ENCODE results near the gene UBXN6.

The UBXN6 gene

DNA sequence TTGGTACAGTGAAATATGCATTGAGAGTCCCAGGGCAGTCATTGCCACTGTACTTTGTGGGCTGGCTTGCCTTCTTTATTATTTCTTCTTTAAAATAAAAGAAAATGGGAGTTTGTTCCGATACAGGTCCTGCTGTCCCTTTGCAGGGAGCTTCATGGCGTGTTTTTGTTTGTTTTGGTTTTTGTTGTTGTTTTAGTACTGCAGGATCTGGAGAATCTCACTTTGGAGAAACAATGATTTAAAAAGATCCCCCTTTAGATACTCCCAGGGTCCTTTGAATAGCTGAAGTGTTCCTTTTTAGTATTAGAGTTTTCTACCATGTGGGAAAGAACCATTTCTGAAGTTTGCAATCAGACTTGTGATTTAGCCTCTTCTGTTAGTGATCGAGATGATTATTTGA, 44.0 kb downstream of the UBXN6 start:
- in situ Hi-C loops (cut with MboI; ENCODE audit: low sequenced_read_pairs): no loop called here

DNA sequence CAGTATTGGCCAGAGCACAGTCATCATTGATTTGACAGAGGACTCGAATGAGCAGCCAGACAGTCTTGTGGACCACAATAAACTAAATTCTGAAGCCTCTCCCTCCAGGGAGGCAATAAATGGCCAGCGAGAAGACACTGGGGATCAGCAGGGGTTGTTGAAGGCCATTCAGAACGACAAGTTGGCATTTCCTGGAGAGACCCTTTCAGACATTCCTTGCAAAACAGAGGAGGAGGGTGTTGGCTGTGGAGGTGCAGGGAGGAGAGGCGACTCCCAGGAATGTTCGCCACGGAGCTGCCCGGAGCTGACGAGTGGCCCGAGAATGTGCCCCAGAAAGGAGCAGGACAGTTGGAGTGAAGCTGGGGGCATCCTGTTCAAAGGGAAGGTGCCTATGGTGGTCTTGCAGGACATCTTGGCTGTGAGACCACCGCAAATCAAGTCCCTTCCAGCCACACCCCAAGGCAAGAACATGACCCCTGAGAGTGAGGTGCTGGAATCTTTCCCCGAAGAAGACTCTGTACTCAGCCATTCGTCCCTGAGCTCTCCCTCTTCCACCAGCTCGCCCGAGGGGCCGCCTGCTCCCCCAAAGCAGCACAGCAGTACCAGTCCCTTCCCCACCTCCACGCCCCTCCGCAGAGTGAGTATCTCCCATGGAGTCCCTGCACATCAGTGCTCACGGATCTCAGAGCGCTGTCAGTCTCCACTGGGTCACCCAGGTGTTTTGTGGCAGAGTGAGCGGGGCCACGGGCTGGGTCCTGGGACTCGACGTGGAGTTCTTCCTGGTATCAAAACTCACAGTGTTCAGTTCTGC, 48.3 kb downstream of the UBXN6 start:
- in situ Hi-C loops (cut with MboI; ENCODE audit: low sequenced_read_pairs): no loop called here

DNA sequence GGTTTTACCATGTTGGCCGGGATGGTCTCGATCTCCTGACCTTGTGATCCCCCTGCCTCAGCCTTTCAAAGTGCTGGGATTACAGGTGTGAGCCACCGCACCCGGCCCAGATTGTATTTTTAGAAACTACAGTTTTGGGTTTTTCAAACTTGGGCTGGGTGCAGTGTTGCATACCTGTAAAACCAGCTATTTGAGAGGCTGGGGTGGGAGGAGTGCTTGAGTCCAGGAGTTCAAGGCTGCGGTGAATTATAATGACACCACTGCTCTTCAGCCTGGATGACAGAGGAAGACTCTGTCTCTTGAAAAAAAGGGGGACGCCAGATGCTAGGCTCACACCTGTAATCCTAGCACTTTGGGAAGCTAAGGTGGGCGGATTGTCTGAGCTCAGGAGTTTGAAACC, 51.0 kb downstream of the UBXN6 start:
- in situ Hi-C loops (cut with MboI; ENCODE audit: low sequenced_read_pairs): no loop called here

DNA sequence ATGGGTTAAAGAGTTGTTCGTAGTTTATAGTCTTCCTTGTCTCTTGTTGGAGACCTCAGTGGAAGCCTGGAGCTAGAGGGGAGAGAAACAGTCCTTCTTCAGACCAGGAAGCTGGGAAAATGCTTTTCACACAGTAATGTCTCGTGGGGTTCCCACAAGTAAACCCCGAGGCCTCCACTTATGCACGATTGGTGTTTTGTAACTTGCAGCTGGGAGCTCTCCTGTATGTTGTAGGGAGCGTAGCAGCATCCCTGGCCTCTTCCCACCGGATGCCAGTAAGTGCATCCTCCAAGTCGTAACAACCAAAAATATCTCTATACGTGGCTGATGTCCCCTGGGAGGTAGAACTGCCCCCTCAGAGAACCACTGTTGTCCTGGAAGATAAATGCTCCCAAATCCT, 51.6 kb downstream of the UBXN6 start:
- in situ Hi-C loops (cut with MboI; ENCODE audit: low sequenced_read_pairs): no loop called here

DNA sequence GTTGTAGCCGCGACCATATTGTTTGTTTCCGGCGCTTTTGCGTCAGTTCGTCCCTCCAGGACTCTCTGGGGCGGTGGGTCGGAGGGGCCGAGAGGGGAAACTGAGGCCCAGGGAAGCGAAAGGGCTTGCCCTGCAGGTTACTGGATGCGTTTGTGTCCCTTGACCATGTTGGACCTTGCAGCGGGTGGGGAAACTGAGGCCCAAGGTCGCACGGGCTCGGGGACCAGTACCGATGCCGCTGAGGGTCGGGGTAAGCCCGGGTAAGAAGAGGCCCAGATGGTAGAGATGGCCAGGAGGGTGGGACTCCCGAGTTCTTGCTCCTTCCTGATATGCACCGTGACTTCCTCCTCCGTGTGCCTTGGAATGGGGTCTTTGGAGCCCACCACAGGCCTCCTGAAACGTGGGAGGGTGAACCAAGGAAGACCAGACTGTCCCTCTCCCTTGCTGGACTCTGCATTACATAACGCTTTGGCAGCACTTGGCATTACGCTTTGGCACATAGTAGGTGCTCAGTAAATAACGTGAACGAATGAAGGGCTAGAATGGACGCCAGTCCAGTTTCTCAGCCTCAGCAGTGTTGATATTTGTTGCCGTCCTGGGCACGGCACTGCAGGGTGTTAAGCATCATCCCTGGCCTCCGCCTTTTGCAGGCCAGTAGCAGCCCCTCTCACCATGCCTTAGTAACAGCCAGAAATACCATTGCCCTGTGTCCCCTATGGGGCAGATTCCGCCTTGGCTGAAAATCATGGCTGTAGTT, 54.4 kb downstream of the UBXN6 start:
- in situ Hi-C loops (cut with MboI; ENCODE audit: low sequenced_read_pairs): no loop called here

DNA sequence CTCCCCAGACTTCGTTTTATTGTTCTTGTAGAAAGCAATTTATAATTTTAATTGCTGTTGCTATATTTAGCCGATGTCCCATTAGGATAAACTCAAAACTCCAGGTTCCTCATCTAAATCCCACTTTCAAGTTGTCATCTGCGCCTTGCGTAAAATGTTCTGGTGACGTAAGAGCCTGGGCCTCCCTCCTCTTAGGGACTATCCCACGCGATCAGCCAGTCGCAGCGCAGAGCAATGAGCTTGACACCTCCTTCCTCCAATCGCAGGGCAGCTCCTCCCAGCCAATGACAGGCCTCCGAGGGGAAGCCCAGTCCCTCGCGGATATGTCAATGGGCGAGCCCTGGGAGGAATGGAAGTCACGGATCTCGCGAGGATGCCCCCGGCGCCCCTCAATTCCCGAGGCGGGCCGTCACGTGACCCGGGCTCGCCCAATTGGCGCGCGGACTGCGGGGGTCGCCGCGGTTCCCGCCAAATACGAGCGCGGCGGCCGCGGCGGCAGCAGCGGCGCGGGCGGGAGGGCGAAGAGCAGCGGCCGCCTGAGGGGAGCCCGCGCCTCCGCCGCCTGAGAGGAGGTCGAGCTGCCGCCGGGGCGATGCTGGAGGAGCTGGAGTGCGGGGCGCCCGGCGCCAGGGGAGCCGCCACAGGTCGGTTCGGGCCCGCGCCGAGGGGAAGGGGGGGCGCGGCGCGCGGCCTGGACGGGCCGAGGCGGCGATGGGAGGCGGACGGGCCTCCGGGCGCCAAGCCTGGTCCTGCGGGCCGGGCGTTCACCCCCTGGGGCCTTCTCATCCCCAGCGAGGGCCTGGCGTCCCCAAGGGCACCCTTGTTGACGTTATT, 55.2 kb downstream of the UBXN6 start, which contains the start of gene CHAF1A:
TSS of gene CHAF1A (plus strand) at position 470 of the 834 bp plus-strand sequence. CDS start at position 593, 123 bp downstream.
- in situ Hi-C loops (cut with MboI; ENCODE audit: low sequenced_read_pairs): no loop called here

DNA sequence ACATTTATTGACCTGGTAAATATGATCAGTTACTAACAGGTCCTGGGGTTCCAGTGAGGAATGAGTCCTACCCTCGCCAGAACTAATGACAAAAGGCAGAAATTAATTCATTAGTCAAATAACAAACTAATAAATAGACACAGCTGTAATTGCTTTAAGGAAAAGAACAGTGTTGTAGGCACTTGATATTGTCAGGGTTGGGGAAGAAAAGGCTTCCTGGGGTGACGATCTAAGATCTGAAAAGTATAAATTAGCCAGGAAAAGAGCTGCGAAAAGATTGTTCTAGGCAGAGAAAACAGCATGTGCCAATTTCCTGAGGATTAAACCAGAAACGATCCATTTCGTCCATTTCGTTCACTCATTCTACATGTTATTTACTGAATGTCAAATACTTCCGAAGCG, 55.8 kb downstream of the UBXN6 start:
- in situ Hi-C loops (cut with MboI; ENCODE audit: low sequenced_read_pairs): no loop called here

DNA sequence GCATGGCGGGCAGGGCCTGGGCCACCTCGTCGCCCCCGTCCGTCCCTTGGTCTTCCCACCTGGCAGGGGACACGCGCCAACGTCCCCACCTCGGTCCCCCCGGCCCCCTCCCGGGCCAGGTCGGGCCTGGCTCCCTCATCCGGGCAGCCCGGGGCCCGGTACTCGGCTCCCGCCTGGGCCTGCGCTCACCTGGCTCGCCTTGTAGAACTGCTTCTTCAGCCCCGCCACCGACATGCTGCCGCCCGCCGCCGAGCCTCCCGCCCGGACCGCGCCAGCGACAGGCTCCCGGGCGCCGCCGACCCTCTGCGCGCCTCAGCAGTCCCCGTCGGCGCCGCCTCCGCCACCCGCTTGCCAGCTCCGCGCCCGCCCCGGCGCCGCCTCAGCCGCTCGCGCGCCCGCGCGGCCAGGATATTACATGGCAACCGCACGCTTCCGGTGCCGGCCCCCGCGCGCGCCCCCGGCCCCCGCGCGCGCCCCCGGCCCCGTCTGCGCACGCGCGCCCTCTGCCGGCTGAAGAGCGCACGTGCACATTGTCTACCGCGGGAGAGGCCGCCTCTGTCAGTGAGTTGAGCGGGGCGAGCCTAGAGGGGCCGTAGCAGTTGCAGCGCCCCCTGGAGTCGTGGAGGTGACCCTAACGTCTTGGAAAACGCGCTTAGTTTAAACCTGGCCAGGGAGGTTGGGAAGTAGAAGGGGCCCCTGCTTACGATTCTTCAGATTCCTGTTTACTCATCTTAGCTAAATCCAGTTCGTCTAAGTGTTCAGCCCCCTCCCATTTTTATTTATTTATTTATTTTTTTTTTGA, 57.3 kb downstream of the UBXN6 start, which contains the start of gene SH3GL1:
TSS of gene SH3GL1 (minus strand) at position 413 of the 802 bp plus-strand sequence. CDS start at position 234, 179 bp downstream.
- in situ Hi-C loops (cut with MboI; ENCODE audit: low sequenced_read_pairs): no loop called here

DNA sequence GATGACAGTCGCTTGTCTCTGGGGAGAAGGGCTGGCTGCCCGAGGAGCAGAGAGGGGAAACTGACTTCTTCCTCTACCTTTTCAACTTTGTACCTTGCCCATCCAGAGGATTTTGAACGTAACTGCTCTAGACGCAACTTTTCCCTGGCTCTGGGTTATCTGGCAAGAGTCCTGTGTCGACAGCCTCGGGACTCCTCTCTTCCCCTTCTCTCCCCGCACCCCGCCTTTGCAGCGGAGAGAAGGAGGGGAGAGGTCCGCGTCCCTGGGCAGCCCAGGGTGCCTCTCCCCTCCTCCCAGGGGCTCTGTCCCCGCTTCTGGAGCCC, 57.8 kb downstream of the UBXN6 start:
- in situ Hi-C loops (cut with MboI; ENCODE audit: low sequenced_read_pairs): no loop called here

DNA sequence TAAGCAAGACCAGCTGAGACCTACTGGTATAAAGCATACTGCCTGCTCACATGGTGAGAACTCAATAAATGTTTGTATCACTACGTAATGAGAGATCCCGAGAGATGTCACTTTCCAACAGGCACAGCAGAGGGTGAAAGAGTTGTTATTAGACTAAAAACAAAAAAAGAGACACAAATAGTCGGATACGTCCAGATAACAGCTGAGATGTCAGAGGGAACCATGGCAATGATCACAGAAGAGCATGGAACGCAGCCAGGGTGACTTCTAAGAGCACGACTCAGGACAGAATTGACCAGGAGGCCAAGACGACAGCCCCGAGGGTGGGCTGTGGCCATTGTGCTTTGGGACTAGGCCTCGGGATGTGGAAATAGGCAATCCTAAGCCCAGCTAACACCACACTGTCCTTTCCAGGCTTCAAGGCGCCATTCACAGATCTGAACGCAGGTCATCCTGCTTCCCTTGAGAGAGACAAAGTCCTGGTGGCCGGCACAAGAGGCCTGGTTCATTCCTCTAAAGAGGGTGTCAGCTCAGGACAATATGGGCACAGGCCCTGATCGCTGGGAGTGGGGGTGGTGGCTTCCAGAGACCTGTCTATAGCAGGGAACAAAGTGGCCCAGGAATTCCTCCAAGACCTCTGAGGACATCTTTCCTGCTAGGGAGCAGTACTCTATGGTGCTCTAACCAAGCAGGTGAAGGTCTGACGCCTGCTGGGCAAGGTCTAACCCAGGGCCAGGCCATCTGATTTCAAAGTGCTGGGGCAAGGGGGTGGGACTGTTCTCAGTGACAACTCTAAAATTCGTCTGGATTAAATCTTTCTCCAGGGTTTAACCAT, 60.4 kb downstream of the UBXN6 start:
- in situ Hi-C loops (cut with MboI; ENCODE audit: low sequenced_read_pairs): no loop called here
